ENCODE results near the gene LIG3. TPM values are rescaled to one million over a fixed set of nuclear protein-coding genes. Genes with fewer than 3 reads are reported as not detected.

LIG3 gene
- total and polyA plus RNA-seq, 9 donors = 10.9 to 63.2 (median 44.2) TPM

DNA sequence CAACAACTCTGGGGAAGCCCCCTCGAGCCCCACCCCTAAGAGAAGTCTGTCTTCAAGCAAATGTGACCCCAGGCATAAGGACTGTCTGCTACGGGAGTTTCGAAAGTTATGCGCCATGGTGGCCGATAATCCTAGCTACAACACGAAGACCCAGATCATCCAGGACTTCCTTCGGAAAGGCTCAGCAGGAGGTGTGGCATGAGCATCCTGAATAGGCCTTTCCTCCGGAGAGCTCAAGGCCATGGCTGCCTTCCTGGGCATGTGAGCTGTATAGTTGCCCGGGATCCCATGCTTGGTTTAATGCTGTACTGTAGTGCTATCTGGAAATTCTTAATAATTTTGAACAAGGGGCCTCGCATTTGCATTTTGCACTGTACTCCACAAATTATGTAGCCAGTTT is 9.2 kb downstream of the LIG3 start:
- Histone ChIP-seq H3K27ac (no peak overlapping the region), H3K36me3 (no peaks in the 10 kb centered on the region), H3K4me1 (ENCODE audit: insufficient read depth) (no peaks in the 10 kb centered on the region), H3K27me3 (no peaks in the 10 kb centered on the region), H3K4me3 (no peak overlapping the region), H3K9me3 (no peaks in the 10 kb centered on the region)
- WGBS, 3 donors = 83 to 90% (median 85%) methylated on average over 10 of the region's 10 CpGs
- no peak for DNase-seq
- intact Hi-C loops (cut with DNase I) = loop anchor here in 1 of 4 donors (10.0 kb wide), 1 partner anchor 95 kb away; no protein-coding TSS in a partner anchor
- TF ChIP-seq EP300 (IDR thresholded peaks at IDR 0.05) (no peak), POLR2A (IDR thresholded peaks at IDR 0.05) (no peak)
- TF ChIP-seq, protein P1, sequence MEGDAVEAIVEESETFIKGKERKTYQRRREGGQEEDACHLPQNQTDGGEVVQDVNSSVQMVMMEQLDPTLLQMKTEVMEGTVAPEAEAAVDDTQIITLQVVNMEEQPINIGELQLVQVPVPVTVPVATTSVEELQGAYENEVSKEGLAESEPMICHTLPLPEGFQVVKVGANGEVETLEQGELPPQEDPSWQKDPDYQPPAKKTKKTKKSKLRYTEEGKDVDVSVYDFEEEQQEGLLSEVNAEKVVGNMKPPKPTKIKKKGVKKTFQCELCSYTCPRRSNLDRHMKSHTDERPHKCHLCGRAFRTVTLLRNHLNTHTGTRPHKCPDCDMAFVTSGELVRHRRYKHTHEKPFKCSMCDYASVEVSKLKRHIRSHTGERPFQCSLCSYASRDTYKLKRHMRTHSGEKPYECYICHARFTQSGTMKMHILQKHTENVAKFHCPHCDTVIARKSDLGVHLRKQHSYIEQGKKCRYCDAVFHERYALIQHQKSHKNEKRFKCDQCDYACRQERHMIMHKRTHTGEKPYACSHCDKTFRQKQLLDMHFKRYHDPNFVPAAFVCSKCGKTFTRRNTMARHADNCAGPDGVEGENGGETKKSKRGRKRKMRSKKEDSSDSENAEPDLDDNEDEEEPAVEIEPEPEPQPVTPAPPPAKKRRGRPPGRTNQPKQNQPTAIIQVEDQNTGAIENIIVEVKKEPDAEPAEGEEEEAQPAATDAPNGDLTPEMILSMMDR (IDR thresholded peaks at IDR 0.05) = no peak

DNA sequence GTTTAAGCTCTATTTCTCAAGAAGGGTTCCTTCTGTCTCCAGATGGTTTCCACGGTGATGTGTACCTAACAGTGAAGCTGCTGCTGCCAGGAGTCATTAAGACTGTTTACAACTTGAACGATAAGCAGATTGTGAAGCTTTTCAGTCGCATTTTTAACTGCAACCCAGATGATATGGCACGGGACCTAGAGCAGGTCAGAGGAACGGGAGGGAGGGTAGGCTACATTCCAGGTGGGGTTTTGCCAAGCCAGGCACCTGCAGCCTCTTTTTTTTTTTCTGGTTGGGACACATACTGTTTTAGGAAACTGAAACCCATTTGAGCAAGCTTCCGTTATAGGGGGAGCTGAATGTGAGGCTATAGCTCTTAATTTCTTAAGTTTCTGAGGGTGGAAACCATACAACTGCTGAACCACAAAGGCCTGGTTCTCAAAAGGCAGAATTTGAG is 10.6 kb downstream of the LIG3 start:
- Histone ChIP-seq H3K4me3 (no peak overlapping the region), H3K27ac (no peak overlapping the region), H3K36me3 (no peaks in the 10 kb centered on the region), H3K9me3 (no peaks in the 10 kb centered on the region), H3K4me1 (ENCODE audit: insufficient read depth) (no peaks in the 10 kb centered on the region), H3K27me3 (no peaks in the 10 kb centered on the region)
- TF ChIP-seq POLR2A (IDR thresholded peaks at IDR 0.05) (no peak), EP300 (IDR thresholded peaks at IDR 0.05) (no peak)
- TF ChIP-seq, protein P1 (IDR thresholded peaks at IDR 0.05) = no peak
- DNase-seq = no peak
- 56 to 59% (median 58%) methylated on average over 6 of the region's 6 CpGs for WGBS, 3 donors
- intact Hi-C loops (cut with DNase I) = loop anchor here in 1 of 4 donors (10.0 kb wide), 1 partner anchor 94 kb away; no protein-coding TSS in a partner anchor

DNA sequence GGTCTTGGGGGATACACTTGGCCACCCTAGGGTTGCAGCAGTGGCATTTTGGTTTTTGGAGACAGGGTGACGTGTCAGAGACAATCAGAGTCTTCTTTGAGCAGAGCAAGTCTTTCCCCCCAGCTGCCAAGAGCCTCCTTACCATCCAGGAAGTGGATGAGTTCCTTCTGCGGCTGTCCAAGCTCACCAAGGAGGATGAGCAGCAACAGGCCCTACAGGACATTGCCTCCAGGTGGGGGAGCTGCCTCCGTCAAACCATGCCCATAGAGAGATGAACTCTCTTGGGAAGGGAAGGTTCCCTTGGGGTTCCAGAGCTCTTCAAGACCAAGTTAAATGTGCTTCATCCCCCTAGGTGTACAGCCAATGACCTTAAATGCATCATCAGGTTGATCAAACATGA is 11.3 kb downstream of the LIG3 start:
- no peaks in the 10 kb centered on the region for H3K4me1 ChIP-seq (ENCODE audit: insufficient read depth)
- no peak overlapping the region for H3K27ac ChIP-seq

DNA sequence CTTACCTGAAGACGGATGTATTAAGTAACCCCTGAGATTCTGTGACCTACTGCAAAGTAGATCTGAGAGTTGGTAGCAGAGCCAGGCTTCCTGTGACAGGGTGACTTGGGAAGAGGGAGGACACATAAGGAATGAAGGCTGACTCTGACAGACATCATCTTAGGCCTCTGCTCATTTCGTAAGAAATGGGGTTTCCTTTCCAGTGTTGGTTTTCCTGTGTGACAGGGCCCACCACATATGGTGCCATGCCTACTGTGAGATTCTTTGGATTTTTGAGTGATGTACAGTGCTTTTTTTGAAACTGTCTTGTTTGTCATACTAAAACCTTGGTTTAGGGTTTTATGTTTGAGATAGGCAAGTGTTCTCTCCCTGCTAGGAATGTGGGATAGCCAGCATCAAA is 12.7 kb downstream of the LIG3 start:
- TF ChIP-seq POLR2A (IDR thresholded peaks at IDR 0.05) = no peak
- TF ChIP-seq EP300 (IDR thresholded peaks at IDR 0.05) = no peak
- TF ChIP-seq, protein P1 (IDR thresholded peaks at IDR 0.05) = no peak
- DNase-seq = no peak
- Histone ChIP-seq H3K27ac (no peak overlapping the region), H3K27me3 (no peaks in the 10 kb centered on the region), H3K4me1 (ENCODE audit: insufficient read depth) (peaks cover 6% of the 10 kb centered on the region), H3K36me3 (no peaks in the 10 kb centered on the region), H3K9me3 (no peaks in the 10 kb centered on the region), H3K4me3 (no peak overlapping the region)
- 59 to 79% (median 74%) methylated on average over 2 of the region's 2 CpGs for WGBS, 3 donors
- intact Hi-C loops (cut with DNase I) = loop anchor here in 1 of 4 donors (10.0 kb wide), 1 partner anchor 92 kb away; no protein-coding TSS in a partner anchor

More for the DNA sequence above, 11.3 kb downstream of the LIG3 start:
- Histone ChIP-seq H3K4me3 (no peak overlapping the region), H3K9me3 (no peaks in the 10 kb centered on the region), H3K36me3 (no peaks in the 10 kb centered on the region), H3K27me3 (no peaks in the 10 kb centered on the region)
- WGBS, 3 donors = 87 to 98% (median 90%) methylated on average over 3 of the region's 3 CpGs
- no peak for DNase-seq
- TF ChIP-seq POLR2A (IDR thresholded peaks at IDR 0.05) (no peak), EP300 (IDR thresholded peaks at IDR 0.05) (no peak)
- TF ChIP-seq, protein P1 (IDR thresholded peaks at IDR 0.05) = no peak
- intact Hi-C loops (cut with DNase I) = loop anchor here in 1 of 4 donors (10.0 kb wide), 1 partner anchor 93 kb away; no protein-coding TSS in a partner anchor
